ENCODE results near the gene GOLGA6D.
"Not testable (repeated sequence)": the region's sequence is repeated elsewhere in the genome, so short reads cannot be mapped to it uniquely, and the experiment has no call there.

The GOLGA6D gene

GRCh38 chr15:75282572-75282971 is at the start of gene GOLGA6D:
GOLGA6D (plus strand) TSS chr15:75282835; CDS start chr15:75282876, 41 bp downstream.
- not testable (repeated sequence) for DNase-seq (ENCODE audit: extremely low read depth, low read depth)

- no peak for DNase-seq (ENCODE audit: extremely low read depth, low read depth)
- TF ChIP-seq CTCF (IDR thresholded peaks at IDR 0.05; ENCODE audit: low read depth, low read length), result no peak
Measured at GRCh38 chr15:75233504-75234190, 49.0 kb upstream of the GOLGA6D start.

- no peak for TF ChIP-seq CTCF (IDR thresholded peaks at IDR 0.05; ENCODE audit: low read depth, low read length)
- DNase-seq (ENCODE audit: extremely low read depth, low read depth), result no peak
Measured at GRCh38 chr15:75234191-75234810, 48.3 kb upstream of the GOLGA6D start.

GRCh38 chr15:75235051-75235673 is 47.5 kb upstream of the GOLGA6D start:
- no peak for DNase-seq (ENCODE audit: extremely low read depth, low read depth)
- TF ChIP-seq CTCF (IDR thresholded peaks at IDR 0.05; ENCODE audit: low read depth, low read length), result no peak

GRCh38 chr15:75235760-75236729 is 46.6 kb upstream of the GOLGA6D start:
- no peak for TF ChIP-seq CTCF (IDR thresholded peaks at IDR 0.05; ENCODE audit: low read depth, low read length)

GRCh38 chr15:75237316-75237982 is 45.2 kb upstream of the GOLGA6D start:
- TF ChIP-seq CTCF (IDR thresholded peaks at IDR 0.05; ENCODE audit: low read depth, low read length), result no peak

More at GRCh38 chr15:75235760-75236729, 46.6 kb upstream of the GOLGA6D start:
- DNase-seq (ENCODE audit: extremely low read depth, low read depth), result no peak

GRCh38 chr15:75238150-75238549 is 44.5 kb upstream of the GOLGA6D start:
- no peak for TF ChIP-seq CTCF (IDR thresholded peaks at IDR 0.05; ENCODE audit: low read depth, low read length)

More at GRCh38 chr15:75237316-75237982, 45.2 kb upstream of the GOLGA6D start:
- DNase-seq (ENCODE audit: extremely low read depth, low read depth), result no peak

GRCh38 chr15:75245741-75246140 is 36.9 kb upstream of the GOLGA6D start:
- not testable (repeated sequence) for DNase-seq (ENCODE audit: extremely low read depth, low read depth)

More at GRCh38 chr15:75238150-75238549, 44.5 kb upstream of the GOLGA6D start:
- no peak for DNase-seq (ENCODE audit: extremely low read depth, low read depth)

- DNase-seq (ENCODE audit: extremely low read depth, low read depth), result not testable (repeated sequence)
Measured at GRCh38 chr15:75248991-75249390, 33.6 kb upstream of the GOLGA6D start.
